NCI-H1092 treated with DMSO at 0.1 percent for 48 hours (cell line): ENCODE measurements around the gene CARS1.

Experiments used
- DNase-seq: peaks from one replicate; lab custom pipeline; 2025; lab: John Stamatoyannopoulos, UW

Gene CARS1

GRCh38 chr11:3037945-3038271, 19.3 kb downstream of the CARS1 start:
- DNase-seq, result no peak

GRCh38 chr11:3037040-3037944, 19.9 kb downstream of the CARS1 start:
- peak; percentile 62 for DNase-seq

- DNase-seq, result no peak
Measured at GRCh38 chr11:3036419-3036818, 20.8 kb downstream of the CARS1 start.

GRCh38 chr11:3035333-3035732, 21.9 kb downstream of the CARS1 start:
- DNase-seq, result no peak

- no peak for DNase-seq
Measured at GRCh38 chr11:3030289-3031070, 26.7 kb downstream of the CARS1 start.

- no peak for DNase-seq
Measured at GRCh38 chr11:3028813-3029212, 28.4 kb downstream of the CARS1 start.

- no peak for DNase-seq
Measured at GRCh38 chr11:3026803-3027202, 30.4 kb downstream of the CARS1 start.

GRCh38 chr11:3022982-3023381, 34.2 kb downstream of the CARS1 start:
- no peak for DNase-seq

GRCh38 chr11:3022300-3022967, 34.8 kb downstream of the CARS1 start:
- no peak for DNase-seq

GRCh38 chr11:3021125-3021524, 36.1 kb downstream of the CARS1 start:
- DNase-seq, result peak; percentile 43

- no peak for DNase-seq
Measured at GRCh38 chr11:3020011-3020410, 37.2 kb downstream of the CARS1 start.

GRCh38 chr11:3018596-3018995, 38.6 kb downstream of the CARS1 start:
- DNase-seq, result no peak

GRCh38 chr11:3016861-3017260, 40.4 kb downstream of the CARS1 start:
- DNase-seq, result no peak

- DNase-seq, result no peak
Measured at GRCh38 chr11:3015796-3016195, 41.4 kb downstream of the CARS1 start.

- DNase-seq, result no peak
Measured at GRCh38 chr11:3014943-3015342, 42.3 kb downstream of the CARS1 start.

- DNase-seq, result no peak
Measured at GRCh38 chr11:3014057-3014938, 42.9 kb downstream of the CARS1 start.

GRCh38 chr11:3011891-3012885, 45.0 kb downstream of the CARS1 start:
- DNase-seq, result no peak

GRCh38 chr11:3010521-3011275, 46.5 kb downstream of the CARS1 start:
- DNase-seq, result no peak

- no peak for DNase-seq
Measured at GRCh38 chr11:3010004-3010403, 47.2 kb downstream of the CARS1 start.

GRCh38 chr11:3009481-3009880, 47.7 kb downstream of the CARS1 start:
- no peak for DNase-seq
